HG03139 (cell line): Measurements from ENCODE around the gene PFDN4.
A peak's percentile ranks its signal among the peaks of the same experiment; 100 is the strongest.

Experiments
- ATAC-seq: cut with Tn5 transposase; IDR thresholded peaks from one replicate; pipeline ENCODE4 v1.9.1; 2021; ENCODE audit not compliant: unreplicated experiment

PFDN4 gene

GRCh38 chr20:54207743-54208547 lies at the start of gene PFDN4:
PFDN4 (plus strand) TSS chr20:54208087; CDS start chr20:54208101, 14 bp downstream.
- peak; percentile 94 for ATAC-seq

GRCh38 chr20:54158226-54158625 lies 49.7 kb upstream of the PFDN4 start:
- no peak for ATAC-seq

GRCh38 chr20:54158856-54159418 lies 49.0 kb upstream of the PFDN4 start:
- no peak for ATAC-seq

GRCh38 chr20:54160065-54161007 lies 47.6 kb upstream of the PFDN4 start:
- ATAC-seq: no peak

- ATAC-seq: no peak
Measured at GRCh38 chr20:54161008-54161820, 46.7 kb upstream of the PFDN4 start.

GRCh38 chr20:54161821-54162149 lies 46.1 kb upstream of the PFDN4 start:
- ATAC-seq: no peak

- ATAC-seq: no peak
Measured at GRCh38 chr20:54162378-54163009, 45.4 kb upstream of the PFDN4 start.

GRCh38 chr20:54163402-54163801 lies 44.5 kb upstream of the PFDN4 start:
- no peak for ATAC-seq

- no peak for ATAC-seq
Measured at GRCh38 chr20:54165014-54165413, 42.9 kb upstream of the PFDN4 start.

GRCh38 chr20:54165803-54166202 lies 42.1 kb upstream of the PFDN4 start:
- no peak for ATAC-seq

- ATAC-seq: no peak
Measured at GRCh38 chr20:54166987-54167662, 40.8 kb upstream of the PFDN4 start.

GRCh38 chr20:54167909-54168872 lies 39.7 kb upstream of the PFDN4 start:
- no peak for ATAC-seq

GRCh38 chr20:54168961-54169862 lies 38.7 kb upstream of the PFDN4 start:
- no peak for ATAC-seq

- no peak for ATAC-seq
Measured at GRCh38 chr20:54170026-54170471, 37.8 kb upstream of the PFDN4 start.

- ATAC-seq: no peak
Measured at GRCh38 chr20:54170963-54171362, 36.9 kb upstream of the PFDN4 start.

- ATAC-seq: no peak
Measured at GRCh38 chr20:54172532-54172855, 35.4 kb upstream of the PFDN4 start.

- ATAC-seq: no peak
Measured at GRCh38 chr20:54172856-54173652, 34.8 kb upstream of the PFDN4 start.
